Kidney tubule cell (primary cell): Measurements from ENCODE around the gene RHBDD1.

Source experiments
- DNase-seq: peaks from one replicate; pipeline ENCODE4 v3.0.0-alpha.2; 2018; ENCODE audit warnings: low spot score

Gene RHBDD1, protein sequence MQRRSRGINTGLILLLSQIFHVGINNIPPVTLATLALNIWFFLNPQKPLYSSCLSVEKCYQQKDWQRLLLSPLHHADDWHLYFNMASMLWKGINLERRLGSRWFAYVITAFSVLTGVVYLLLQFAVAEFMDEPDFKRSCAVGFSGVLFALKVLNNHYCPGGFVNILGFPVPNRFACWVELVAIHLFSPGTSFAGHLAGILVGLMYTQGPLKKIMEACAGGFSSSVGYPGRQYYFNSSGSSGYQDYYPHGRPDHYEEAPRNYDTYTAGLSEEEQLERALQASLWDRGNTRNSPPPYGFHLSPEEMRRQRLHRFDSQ

DNA sequence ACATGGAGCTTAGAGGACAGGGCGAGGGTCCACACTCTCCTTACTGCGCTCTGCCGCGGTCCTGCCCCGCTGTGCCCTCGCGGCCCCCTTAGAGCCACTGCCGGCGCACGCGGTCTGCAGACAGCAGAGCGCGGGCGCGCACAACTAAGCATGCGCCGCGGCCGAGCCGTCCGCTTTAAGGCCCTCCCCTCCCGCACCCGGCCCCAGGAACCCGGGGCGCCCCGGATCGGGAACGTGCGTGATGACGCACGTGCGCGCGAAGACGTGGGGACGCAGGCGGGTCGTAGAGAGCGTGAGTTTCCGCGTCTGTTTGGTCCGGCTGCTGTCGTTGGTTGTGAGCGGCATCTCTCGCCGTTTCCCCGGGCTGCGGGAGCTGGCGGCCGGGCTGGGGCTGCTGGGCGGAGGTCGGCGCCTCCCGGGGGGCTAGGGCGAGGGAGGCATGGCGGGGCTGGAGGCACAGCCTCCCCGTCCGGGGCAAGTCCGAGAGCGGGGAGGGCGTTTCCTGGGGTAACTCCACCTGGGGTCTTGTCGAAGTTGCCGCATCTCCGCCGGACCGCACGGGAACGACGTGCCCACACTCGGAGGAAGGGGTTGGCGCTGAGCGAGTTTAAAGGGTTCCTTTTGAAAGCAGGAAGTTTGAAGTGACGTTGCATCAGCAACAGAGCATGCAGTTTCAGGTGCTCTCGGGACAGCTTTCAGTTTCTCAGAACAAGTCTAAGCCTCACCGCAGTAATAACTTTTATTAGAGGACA lies at the start of gene RHBDD1:
Gene RHBDD1 (plus strand): TSS at position 259 of the 752 bp plus-strand sequence. CDS start 28,640 bp downstream, outside the sequence.
- peak; percentile 96 for DNase-seq

DNA sequence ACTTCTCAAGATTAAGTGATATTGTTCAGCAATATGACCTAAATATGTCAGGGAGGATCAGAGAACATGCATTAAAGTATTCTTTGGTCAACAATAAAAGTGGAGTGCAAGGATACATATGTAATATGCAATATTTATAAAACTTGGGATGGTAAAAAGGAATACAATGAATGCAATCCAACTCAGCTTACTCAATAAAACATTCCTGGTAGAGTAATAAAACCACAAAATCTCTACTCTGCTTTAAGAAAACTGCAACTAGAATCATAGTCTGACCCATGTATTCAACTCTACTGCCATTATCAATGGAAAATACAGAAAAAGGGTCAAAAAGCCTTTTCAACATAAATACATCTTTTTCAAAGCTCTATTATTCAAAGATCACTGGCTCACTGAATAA lies 47.8 kb upstream of the RHBDD1 start:
- DNase-seq = no peak

DNA sequence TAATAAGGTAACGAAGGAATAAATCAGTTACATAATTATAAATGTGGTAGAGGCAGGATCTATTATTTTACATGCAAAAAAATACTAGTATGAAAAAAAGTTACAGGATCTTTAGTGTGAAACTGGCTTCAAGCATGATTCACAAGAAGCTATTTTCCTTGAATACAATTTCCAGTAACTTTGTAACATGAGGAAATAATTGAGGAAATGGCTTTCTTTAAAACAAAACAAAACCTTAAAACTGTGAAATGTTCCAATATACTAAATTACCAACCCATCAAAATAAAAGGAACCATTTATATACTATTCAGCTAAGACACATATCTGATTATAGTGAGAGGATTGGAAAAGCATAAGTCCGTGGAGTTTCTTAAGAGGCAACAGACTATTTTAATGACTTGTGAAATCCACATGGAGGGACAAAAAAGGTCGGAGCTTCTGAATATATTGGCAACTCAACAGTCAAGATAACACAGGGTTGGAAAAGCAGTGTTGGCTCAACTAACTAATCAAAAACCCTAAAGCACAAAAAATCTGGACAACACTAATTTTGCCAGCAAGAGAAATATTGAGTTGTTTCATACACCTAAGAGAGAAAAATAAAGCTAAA lies 46.9 kb upstream of the RHBDD1 start:
- DNase-seq = no peak

DNA sequence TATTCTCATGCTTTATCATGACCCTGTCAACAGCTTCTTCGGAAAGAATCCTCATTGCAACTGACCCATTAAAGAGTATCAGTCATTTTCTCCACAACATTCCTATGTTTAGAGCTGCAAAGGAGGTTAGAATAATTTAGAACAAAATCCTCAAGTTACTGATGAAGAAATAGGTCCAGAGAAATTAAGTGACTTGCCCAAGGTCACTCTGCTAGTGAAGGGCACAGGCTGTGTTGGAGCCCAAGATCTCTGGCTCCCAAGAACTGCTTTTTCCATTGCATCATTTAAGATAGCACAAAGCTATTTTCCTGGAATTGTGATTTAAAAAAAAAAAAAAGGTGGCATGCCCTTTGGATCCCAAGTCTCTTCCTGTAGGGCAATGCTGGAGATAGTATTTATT lies 45.8 kb upstream of the RHBDD1 start:
- no peak for DNase-seq

DNA sequence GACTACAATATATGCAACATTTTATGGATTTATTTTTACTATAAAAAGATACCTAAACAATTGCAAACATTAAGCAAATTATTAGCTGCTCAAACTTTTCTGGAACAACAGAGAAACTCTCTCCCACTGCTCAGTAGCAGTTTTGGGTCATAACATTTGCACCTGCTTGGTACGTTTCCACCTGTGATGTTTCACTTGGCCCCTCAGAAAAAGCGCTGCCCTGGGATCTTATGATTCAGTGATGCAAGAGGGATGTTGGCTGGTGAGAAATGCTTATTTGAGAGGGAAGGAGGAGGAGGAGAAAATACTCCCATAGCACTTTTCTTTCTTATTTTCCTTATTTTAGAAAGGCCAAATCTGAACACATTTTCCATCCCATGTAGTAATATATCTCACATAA lies 45.4 kb upstream of the RHBDD1 start:
- DNase-seq = peak; percentile 14

DNA sequence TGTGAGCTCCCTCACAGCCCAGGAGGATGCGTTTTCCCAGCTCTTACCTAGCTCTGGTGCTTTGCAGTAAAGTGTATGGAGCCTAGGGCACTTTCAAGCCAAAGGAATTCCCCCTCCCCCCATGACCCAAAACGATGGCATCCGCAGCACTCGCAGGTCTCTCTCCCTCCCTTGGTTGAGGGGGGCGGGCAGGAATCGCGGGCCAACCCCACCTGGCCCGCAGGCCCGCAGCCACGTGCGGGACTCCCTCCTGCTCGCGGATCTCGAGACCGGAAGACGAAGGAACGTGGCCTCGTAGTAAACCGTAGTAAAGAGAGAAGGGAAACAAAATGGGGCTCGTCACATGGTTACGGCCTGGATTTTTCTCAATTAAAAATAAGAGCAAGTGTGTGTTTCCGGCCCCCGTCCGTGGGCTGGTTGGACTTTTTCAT lies 44.8 kb upstream of the RHBDD1 start:
- peak; percentile 73 for DNase-seq

DNA sequence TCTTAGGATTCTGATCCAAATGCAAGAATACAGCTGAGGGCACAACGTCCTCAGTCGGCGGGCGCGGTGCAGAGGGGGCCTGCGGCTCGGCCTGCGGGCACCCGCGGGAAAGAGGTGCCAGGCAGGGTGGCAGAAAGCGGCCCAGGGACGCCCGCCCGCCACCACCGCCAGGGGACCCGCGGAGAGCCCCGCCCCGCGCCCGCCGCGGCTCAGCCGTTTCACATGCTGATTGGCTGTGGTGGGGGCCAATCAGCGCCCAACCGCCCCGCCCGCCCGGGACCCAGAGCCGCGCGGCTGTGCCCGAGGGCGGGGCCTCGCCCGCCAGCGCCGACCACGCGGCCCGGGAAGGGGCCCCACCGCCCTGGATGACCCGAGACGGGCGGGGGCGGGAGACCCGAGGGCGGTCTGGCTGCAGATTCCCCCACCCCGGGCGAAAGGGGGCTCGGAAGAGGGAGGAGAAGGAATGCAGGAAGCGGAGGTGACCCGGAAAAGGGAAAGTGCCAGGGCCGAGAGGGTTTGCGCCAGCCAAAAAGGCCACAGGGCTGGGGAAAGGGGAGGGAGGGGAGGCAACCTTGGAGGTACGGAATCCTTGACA lies 44.3 kb upstream of the RHBDD1 start:
- peak; percentile 93 for DNase-seq

DNA sequence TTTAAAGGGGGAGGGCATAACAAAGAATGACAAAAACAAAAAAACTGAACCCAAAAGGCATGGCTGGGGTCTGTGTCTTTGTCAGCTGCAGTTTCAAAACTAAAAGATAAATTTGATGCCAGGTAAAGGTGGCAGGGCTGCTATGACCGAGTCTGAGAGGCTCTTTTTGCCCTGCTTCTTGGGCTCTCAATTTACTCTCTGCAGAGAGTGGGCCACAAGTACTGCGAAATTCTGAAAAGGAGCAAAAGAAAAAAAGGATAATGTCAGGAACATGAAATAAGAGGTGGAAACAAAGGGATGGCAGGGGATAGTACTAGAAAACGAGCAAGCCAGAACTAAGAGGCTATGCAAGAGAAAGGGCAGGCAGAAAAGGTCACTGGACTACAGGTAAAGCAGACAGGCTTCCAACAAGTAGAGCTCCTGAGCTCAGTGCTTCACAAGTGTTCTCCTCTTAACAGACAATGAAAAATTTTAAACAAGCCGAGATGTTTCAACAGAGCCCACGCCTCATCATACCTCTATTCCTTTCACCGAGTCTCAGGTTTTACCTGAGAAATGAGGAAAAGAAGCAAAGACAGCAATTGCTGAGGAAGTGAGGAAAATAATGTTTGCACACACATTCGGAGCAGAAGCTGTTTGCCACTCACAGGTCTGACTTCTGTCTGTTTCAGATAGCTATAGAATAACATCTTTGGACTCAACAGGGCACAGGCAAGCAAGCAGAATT lies 43.5 kb upstream of the RHBDD1 start:
- DNase-seq = peak; percentile 42

DNA sequence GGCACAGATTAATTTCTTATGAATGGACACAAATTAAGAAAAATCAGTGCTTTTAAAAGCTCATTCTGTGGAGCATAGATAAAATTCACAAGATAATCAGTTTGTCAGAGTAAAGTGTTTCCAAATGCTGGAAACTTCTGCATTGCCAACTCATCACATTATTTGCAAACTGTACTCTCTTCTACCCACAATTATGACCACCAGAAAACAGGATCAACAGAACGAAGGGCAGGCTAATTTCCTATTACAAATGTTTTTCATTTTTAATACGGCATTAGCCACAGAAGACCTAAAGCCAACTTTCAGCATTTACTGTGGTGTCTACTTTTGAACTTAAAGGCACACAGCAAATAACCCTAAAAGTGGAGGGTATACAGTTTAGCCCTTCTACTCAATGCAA lies 42.2 kb upstream of the RHBDD1 start:
- DNase-seq = no peak

DNA sequence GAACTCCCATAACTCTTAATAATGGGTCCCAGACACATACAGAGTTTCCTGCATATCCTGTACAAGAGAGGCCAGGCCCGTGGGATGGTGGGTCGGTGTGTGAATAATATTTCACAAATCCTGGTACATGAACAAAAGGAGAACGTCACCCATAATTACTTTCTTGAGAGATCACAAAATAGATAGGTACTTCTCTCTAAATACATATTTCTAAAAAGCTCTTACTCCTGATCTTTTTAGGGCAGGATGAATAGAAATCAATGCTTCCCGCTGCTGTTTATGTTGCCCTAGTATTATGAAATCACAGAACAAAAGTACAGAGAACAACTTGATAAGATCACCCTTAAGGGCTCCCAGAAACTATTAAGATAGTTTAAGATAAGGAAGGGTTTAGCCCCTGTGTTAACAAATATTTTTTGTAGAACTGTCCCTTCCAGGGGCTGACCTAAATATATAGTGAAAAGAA lies 41.6 kb upstream of the RHBDD1 start:
- DNase-seq = peak; percentile 30

DNA sequence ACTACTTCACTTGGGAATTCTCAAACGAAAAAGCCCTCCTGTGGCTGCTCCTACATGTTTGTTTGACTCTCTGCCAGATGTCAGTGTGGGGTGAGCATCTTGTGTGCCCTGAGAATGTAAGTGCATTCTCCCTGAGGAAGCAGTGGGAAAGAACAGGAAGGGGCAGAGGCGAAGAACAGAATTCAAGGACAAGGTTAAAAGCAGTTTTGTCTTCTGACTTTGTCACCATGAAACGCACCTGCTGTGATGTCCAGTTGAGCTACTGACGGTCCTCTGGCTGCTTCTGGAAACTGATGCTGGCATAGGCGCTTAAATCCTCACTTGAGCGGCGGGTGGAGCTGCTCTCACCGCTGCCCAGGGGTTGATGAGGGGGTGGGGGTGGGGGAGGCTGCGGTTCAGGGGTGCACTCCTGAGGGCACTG lies 41.1 kb upstream of the RHBDD1 start:
- DNase-seq = peak; percentile 52

DNA sequence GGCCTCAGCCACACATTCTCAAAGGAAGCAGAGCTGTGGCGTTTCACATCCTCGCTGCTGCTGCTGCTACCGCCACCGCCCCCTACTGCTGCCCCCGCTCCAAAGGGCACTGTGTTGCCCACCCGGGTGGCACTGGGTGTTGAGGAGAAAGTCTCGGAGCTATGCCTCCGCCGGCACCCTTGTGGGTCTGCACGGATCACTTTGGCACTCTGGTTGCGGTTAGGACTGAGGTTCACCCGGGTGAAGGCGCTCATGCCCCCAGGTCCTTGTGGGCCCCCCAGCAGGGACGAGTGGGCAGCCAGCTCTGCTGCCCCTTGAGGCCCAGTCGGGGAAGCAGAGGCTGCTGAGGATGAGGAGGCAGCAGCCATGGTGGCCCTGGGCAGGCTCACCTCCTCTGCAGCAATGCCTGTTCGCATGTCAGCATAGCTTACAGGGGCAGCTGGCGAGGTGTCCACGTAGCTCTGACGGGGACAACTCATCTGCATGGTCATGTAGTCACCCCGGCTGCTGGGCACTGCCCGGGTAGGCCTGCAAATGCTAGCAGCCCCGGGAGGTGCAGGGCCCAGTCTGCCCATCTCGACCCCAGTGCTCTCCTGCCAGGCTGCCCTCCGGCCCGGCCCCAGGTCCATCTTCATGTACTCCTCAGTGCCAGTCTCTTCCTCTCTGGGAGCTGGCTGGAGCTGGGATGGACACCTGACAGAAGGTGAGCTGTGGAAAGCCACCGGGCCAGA lies 40.4 kb upstream of the RHBDD1 start:
- DNase-seq = peak; percentile 57

DNA sequence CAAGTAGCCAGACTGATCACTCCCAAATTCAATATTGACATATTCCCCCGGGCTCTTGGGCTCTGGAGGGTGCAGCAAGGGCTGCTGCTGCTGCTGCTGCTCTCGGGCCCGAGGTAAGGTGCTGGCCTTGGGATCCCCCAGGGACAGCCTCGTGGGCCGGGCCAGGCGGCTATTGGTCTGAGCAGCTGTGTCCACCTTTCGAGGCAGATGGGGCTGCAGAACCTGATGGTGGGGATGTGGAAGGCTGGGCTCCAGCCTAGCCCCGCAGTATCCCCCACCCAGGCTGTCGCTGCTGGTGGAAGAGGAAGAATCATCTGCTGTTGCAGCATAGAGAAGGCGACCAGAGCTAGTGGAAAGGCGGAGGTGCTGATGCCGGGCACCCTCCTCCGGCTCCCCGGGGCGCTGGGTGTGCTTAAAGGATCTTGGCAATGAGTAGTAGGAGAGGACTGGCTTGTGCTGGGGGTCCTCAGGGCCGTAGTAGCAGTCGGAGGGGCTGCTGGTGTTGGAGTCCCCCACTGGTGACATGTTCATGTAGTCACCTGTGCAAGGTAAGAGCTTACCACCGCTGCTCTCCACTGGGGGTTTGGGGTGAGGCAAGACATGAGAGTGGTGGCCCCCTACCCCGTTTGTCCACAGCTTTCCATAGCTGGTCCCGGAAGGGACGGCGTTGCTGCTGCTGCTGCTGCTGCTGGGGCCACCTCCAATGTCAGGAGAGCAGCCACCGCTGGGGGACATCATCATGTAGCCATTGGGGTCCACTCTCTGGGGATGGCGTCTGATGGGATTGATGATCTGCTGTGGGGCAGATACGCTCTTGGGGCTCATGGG lies 39.6 kb upstream of the RHBDD1 start:
- DNase-seq = peak; percentile 13

DNA sequence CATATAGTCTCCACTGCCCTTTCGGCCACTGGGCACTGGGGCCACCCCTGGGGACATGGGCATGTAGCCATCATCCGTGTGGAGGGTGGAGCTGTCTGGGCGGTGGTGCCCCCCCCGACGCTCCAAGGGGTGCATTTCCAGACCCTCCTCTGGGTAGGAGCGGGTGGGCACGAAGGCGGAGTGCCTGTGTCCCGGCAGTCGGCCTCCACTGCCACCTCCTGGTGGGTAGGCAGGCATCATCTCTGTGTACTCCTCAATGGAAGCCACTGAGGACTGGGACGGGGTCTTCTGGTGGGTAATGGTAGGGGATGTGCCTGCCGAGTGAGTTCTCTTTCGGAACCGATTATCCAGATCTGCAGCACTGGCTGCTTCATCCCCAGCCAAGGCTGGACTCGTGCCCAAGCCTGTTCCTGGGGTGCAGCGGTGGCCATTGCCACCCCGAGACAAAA lies 39.0 kb upstream of the RHBDD1 start:
- peak; percentile 40 for DNase-seq

DNA sequence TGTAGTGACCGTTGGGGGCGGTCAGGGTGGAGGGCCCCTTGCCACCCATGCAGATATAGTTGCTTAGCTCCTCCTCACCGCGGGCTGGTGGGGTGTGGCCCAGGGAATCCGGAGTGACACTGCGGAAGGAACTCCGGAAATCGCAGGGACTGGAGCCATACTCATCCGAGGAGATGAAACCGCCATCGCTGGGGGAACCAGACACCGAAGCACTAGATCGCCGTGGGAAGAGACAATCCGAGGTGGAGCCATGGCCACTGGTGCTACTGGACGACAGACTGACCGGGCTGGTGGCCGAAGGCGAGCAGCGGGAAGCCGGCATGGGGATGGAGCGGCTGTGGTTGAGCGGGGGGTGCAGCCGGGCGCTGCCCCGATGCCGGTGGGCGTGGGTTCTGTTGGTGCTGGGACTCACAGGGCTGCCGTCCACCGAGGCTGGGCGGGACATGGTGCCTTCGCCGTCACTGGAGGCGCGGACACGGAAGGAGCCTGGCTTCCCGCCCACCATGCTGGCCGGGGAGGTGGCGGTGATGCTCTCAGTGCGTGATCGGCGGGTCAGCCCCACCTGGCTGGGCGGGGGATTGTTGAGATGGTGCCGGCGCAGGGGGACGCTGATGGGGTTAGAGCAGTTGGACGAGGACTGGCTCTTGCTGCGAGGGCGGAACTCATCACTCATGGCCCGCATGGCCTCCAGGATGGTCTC lies 38.4 kb upstream of the RHBDD1 start:
- DNase-seq = peak; percentile 24

DNA sequence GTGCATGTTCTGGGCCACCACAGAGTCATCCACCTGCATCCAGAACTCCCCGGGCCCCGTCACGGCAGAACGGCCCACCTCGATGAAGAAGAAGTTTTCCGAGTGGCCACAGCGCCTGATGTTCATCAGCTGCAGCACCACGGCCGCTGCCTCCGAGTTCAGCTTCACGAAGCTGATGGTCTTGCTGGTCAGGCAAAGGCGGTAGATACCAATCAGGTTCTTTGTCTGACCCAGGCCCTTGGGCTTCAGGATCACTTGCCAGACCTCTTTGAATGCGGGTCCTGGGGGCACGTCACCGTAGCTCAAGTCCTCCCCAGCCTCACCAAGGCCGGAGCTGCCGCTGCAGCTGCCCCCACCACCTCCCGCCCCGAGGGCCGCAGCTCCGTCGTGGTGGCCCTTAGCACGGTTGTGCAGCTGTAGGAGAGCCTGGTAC lies 37.8 kb upstream of the RHBDD1 start:
- no peak for DNase-seq

DNA sequence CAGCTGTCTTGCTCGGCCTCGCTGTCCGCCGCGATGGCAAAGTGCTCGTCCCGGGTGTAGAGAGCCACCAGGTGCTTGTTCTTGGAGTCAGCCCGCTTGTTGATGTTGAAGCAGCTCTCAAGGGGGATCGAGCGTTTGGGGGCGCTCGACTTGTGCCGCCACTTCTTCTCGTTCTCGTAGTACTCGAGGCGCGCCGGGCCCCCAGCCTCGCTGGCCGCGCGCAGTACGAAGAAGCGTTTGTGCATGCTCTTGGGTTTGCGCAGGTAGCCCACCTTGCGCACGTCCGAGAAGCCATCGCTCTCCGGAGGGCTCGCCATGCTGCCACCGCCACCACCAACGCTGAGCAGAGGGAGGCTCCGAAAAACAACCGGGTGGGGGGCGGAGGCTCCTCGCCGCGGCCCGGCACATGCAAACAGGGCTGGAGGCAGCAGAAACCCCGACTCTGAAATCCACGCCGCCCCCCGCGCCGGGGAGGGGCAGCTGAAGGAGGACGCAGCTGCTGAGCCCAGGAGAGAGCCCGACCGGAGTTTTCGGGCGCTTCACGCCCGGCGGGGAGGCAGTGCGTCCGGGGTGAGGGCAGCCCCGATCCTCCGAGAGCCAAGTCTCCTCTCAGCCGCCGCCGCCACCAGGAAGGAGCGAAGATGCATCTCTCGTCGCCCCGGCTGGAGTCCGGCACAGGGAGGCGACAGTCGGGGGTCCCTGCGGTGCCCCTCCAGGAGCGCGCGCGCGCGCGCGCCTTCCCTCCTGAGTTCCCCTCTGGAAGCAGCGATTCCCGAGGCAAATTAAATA lies 37.2 kb upstream of the RHBDD1 start:
- peak; percentile 63 for DNase-seq

DNA sequence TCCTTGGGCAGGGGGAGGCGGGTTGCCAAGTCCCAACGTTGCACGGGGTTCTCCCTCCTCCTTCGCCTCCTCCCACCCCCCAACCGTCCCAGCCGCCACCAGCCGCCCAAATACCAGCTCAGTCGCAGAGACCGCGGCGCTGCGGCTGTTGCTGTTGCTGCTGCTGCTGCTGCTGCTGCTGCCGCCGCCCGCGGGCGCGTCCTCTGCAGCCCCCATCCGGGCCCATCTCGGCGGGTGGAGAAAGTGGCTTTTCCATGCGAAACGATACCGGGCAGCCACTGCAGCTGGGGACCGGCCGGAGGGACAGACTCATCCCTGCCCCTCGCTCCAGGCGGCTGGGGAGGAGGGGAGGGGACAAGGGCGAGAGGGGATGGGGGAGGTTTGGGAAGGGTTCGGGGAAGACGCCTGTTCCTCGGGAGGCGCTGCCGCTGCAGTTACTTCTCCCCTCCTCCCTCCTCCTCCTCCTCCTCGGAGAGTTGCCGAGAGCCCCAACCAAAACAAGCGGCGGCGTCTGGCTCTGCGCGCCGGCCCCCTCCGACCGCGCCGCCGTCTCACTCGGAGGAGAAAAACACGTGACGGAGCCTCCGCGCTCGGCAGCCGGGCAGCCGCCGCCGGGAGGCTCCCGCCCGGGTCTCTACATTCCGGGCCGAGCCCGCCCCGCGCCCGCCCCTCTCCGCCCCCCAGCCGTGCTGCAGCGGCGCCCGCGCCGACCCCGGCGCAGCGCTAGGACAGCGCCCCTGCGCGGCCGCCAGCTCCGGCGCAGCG lies 36.5 kb upstream of the RHBDD1 start, which contains the start of gene IRS1:
Gene IRS1 (minus strand): TSS at position 610 of the 765 bp plus-strand sequence. CDS start 1,082 bp downstream, outside the sequence.
- peak; percentile 84 for DNase-seq
